HL-60 (cell line): ENCODE measurements around the gene MRTO4.

Source experiments
- DNase-seq, 2 experiments: peaks; one replicate each; pipeline ENCODE4 v3.0.0-alpha.2; 2010 to 2020; ENCODE audit warnings: low read depth in 1 of 2, low spot score in 1 of 2
- H3K27ac ChIP-seq: fragments of 250-450 bp; sonication (Bioruptor Pico); replicated peaks from 2 replicates; pipeline ENCODE4 v1.5.1; 2020; ENCODE audit warnings: mild to moderate bottlenecking, moderate library complexity
- H3K27me3 ChIP-seq: fragments of 250-450 bp; sonication (Bioruptor Pico); 2 replicates; pipeline ENCODE4 v1.5.1; 2021; ENCODE audit warnings: mild to moderate bottlenecking, moderate library complexity; ENCODE audit not compliant: insufficient read depth, poor library complexity, severe bottlenecking
- H3K4me3 ChIP-seq: replicated peaks from 2 replicates; pipeline ENCODE4 v1.5.1; 2011; ENCODE audit warnings: mild to moderate bottlenecking, control low read depth, low read length; ENCODE audit not compliant: insufficient read depth
- CTCF ChIP-seq: IDR thresholded peaks from one replicate; pipeline ENCODE4 v1.5.1; 2011; ENCODE audit warnings: low read length, control low read depth, inconsistent platforms; ENCODE audit not compliant: insufficient read depth
- GABPA ChIP-seq: IDR thresholded peaks from 2 replicates; pipeline ENCODE4 v1.6.1; 2012; ENCODE audit warnings: low read depth
- POLR2AphosphoS5 ChIP-seq: IDR thresholded peaks from 2 replicates; pipeline ENCODE4 v1.6.1; 2012; ENCODE audit warnings: low read depth
- REST ChIP-seq: IDR thresholded peaks from 2 replicates; pipeline ENCODE4 v1.6.1; 2012; ENCODE audit warnings: low read depth; ENCODE audit not compliant: insufficient replicate concordance
- SPI1 ChIP-seq: IDR thresholded peaks from 2 replicates; pipeline ENCODE4 v1.6.1; 2012; ENCODE audit warnings: low read depth, mild to moderate bottlenecking, borderline replicate concordance

The MRTO4 gene

GRCh38 chr1:19232524-19232846 lies 19.1 kb upstream of the MRTO4 start:
- H3K27ac ChIP-seq, result no peak overlapping the region
- H3K4me3 ChIP-seq, result no peak overlapping the region
- TF ChIP-seq CTCF (no peak), GABPA (no peak), POLR2AphosphoS5 (no peak), REST (no peak), SPI1 (no peak)
- H3K27me3 ChIP-seq, result no peaks in the 10 kb centered on the region
- DNase-seq, result no peak

- Histone ChIP-seq H3K27ac (no peak overlapping the region), H3K27me3 (no peaks in the 10 kb centered on the region), H3K4me3 (no peak overlapping the region)
- TF ChIP-seq POLR2AphosphoS5, result no peak
- TF ChIP-seq SPI1, result no peak
- no peak for DNase-seq
Observed at GRCh38 chr1:19234224-19234623, 17.4 kb upstream of the MRTO4 start.

GRCh38 chr1:19239876-19240275 lies 11.7 kb upstream of the MRTO4 start:
- no peak for DNase-seq
- TF ChIP-seq GABPA (no peak), SPI1 (no peak), REST (no peak), POLR2AphosphoS5 (no peak), CTCF (no peak)
- no peak overlapping the region for H3K4me3 ChIP-seq
- no peak overlapping the region for H3K27ac ChIP-seq
- no peaks in the 10 kb centered on the region for H3K27me3 ChIP-seq

GRCh38 chr1:19240673-19241538 lies 10.7 kb upstream of the MRTO4 start:
- Histone ChIP-seq H3K4me3 (no peak overlapping the region), H3K27me3 (no peaks in the 10 kb centered on the region), H3K27ac (0 out of 2 replicates have a peak overlapping the region, but pooled peaks have one; percentile 28)
- TF ChIP-seq CTCF (peak; percentile 97), REST (no peak)
- peak; percentile 56 to 81 for DNase-seq
